ENCODE results near the gene MBD3. TPM values are rescaled to one million over a fixed set of nuclear protein-coding genes. Genes with fewer than 3 reads are reported as not detected.

MBD3 gene
- polyA plus RNA-seq, 4 donors: 50.6 to 80.7 (median 53.1) TPM

GRCh38 chr19:1524287-1524971 lies 68.2 kb downstream of the MBD3 start:
- DNase-seq (ENCODE audit: low read depth in 4 of 4, low spot score in 3 of 4): no peak

Other genes starting within 250 kb of the MBD3 start
- gene NDUFS7, start 209.0 kb downstream of the MBD3 start, polyA plus RNA-seq (ENCODE audit: insufficient read length in 4 of 4): 100 to 1,000 TPM in 1 of 4 donors, 10 to 100 TPM in 3; 50.1 to 105 (median 55.7) TPM
- gene GAMT, start 191.3 kb downstream of the MBD3 start, polyA plus RNA-seq (ENCODE audit: insufficient read length in 4 of 4): 10 to 100 TPM; 26.9 to 49.8 (median 30.8) TPM
- 10 to 100 TPM; 77.5 to 89.8 (median 83.4) TPM for gene DAZAP1, start 185.3 kb downstream of the MBD3 start, polyA plus RNA-seq (ENCODE audit: insufficient read length in 4 of 4)
- gene RPS15, start 154.5 kb downstream of the MBD3 start, polyA plus RNA-seq (ENCODE audit: insufficient read length in 4 of 4): 100 to 1,000 TPM; 509 to 913 (median 548) TPM
- 1 to 10 TPM in 3 of 4 donors, under 1 TPM in 1; 0.97 to 1.8 (median 1.5) TPM for gene APC2, start 142.7 kb downstream of the MBD3 start, polyA plus RNA-seq (ENCODE audit: insufficient read length in 4 of 4)
- gene C19orf25, start 113.7 kb downstream of the MBD3 start, polyA plus RNA-seq (ENCODE audit: insufficient read length in 4 of 4): 10 to 100 TPM; 22.3 to 38.3 (median 25.8) TPM
- gene PCSK4, start 102.5 kb downstream of the MBD3 start, polyA plus RNA-seq (ENCODE audit: insufficient read length in 4 of 4): 1 to 10 TPM; 3.4 to 7.9 (median 5.1) TPM
- gene REEP6, start 101.7 kb downstream of the MBD3 start, polyA plus RNA-seq (ENCODE audit: insufficient read length in 4 of 4): 10 to 100 TPM in 3 of 4 donors, 1 to 10 TPM in 1; 9.9 to 31.5 (median 17.0) TPM
- 1 to 10 TPM in 2 of 4 donors, under 1 TPM in 2; 0.24 to 1.5 (median 0.80) TPM for gene ADAMTSL5, start 79.8 kb downstream of the MBD3 start, polyA plus RNA-seq (ENCODE audit: insufficient read length in 4 of 4)
- under 1 TPM; 0.13 to 0.36 (median 0.16) TPM for gene PLK5, start 68.8 kb downstream of the MBD3 start, polyA plus RNA-seq (ENCODE audit: insufficient read length in 4 of 4)
- gene MEX3D, start 24.5 kb downstream of the MBD3 start, polyA plus RNA-seq (ENCODE audit: insufficient read length in 4 of 4): 10 to 100 TPM; 23.7 to 40.4 (median 26.3) TPM
- gene UQCR11, start 12.6 kb upstream of the MBD3 start, polyA plus RNA-seq (ENCODE audit: insufficient read length in 4 of 4): 100 to 1,000 TPM; 104 to 157 (median 119) TPM
- 100 to 1,000 TPM; 101 to 127 (median 108) TPM for gene TCF3, start 59.8 kb upstream of the MBD3 start, polyA plus RNA-seq (ENCODE audit: insufficient read length in 4 of 4)
- under 1 TPM in 2 of 4 donors, not detected in 2; 0.03 TPM for gene ONECUT3, start 160.6 kb upstream of the MBD3 start, polyA plus RNA-seq (ENCODE audit: insufficient read length in 4 of 4)
- 1 to 10 TPM in 1 of 4 donors, under 1 TPM in 3; 0.44 to 1.0 (median 0.74) TPM for gene ATP8B3, start 219.4 kb upstream of the MBD3 start, polyA plus RNA-seq (ENCODE audit: insufficient read length in 4 of 4)